Gastroesophageal sphincter (tissue), 4 donors: Measurements from ENCODE around the gene LRRC4. TPM values are rescaled to one million over a fixed set of nuclear protein-coding genes. Genes with fewer than 3 reads are reported as not detected.

Source experiments
- ATAC-seq: fragments of 150-250 bp; one replicate; pipeline ENCODE4 v1.9.1; 2016; ENCODE audit warnings: mild to moderate bottlenecking, moderate library complexity
- H3K27ac ChIP-seq, 4 donors: fragments of 200-600 bp; sonication (generic) in 3 of 4; 1 replicate in 3 of 4; 2 replicates in 1 of 4; pipeline ENCODE4 v1.5.1; 2016 to 2019
- H3K27me3 ChIP-seq: fragments of 200-600 bp; sonication (generic); one replicate; pipeline ENCODE4 v1.5.1; 2019
- H3K36me3 ChIP-seq, 2 donors: fragments of 200-600 bp; sonication (generic); one replicate each; pipeline ENCODE4 v1.5.1; 2019; ENCODE audit warnings: control low read depth in 1 of 2
- H3K4me1 ChIP-seq, 3 donors: fragments of 200-600 bp; sonication (generic); 1 replicate in 2 of 3; 2 replicates in 1 of 3; pipeline ENCODE4 v1.5.1; 2016 to 2019; ENCODE audit warnings: control low read depth in 2 of 3
- H3K4me3 ChIP-seq, 2 donors: fragments of 200-600 bp; sonication (generic); one replicate each; pipeline ENCODE4 v1.5.1; 2019; ENCODE audit warnings: mild to moderate bottlenecking in 1 of 2, moderate library complexity in 1 of 2
- H3K9me3 ChIP-seq, 3 donors: fragments of 200-600 bp; sonication (generic); one replicate each; pipeline ENCODE4 v1.5.1; 2017 to 2019; ENCODE audit warnings: control low read depth in 2 of 3
- EP300 ChIP-seq: sonication (generic); formaldehyde crosslinking; IDR thresholded peaks from one replicate; pipeline ENCODE4 v1.6.1; 2017; ENCODE audit warnings: antibody characterized with exemption, mild to moderate bottlenecking
- POLR2A ChIP-seq, 2 donors: fragments of 450-650 bp; IDR thresholded peaks; one replicate each; pipeline ENCODE4 v1.6.1; 2017; ENCODE audit warnings: antibody characterized with exemption in 2 of 2, mild to moderate bottlenecking in 2 of 2, moderate library complexity in 1 of 2
- POLR2AphosphoS5 ChIP-seq: sonication (generic); formaldehyde crosslinking; IDR thresholded peaks from one replicate; pipeline ENCODE4 v1.6.1; 2017; ENCODE audit warnings: antibody characterized with exemption
- WGBS, 2 donors: methylation state at CpG; one replicate each; pipeline ENCODE4 v1.1.5; 2018; ENCODE audit warnings: low coverage in 1 of 2; 5-methylcytosine and 5-hydroxymethylcytosine counted together
- total RNA-seq, 4 donors: library from RNA; depleted of rRNA; stranded (reverse); fragments of >200 nt; gene quantifications; one replicate each; pipeline ENCODE4 v1.1.0, GENCODE V29; 2016
- TF ChIP-seq, protein P1 (sequence below), 4 experiments: fragments of 200-600 bp in 2 of 4; fragments of 450-650 bp in 2 of 4; sonication (generic) in 1 of 4; IDR thresholded peaks; one replicate each; pipeline ENCODE4 v1.5.1; 2017 to 2019; ENCODE audit warnings: antibody characterized with exemption in 4 of 4, mild to moderate bottlenecking in 2 of 4, moderate library complexity in 2 of 4

The LRRC4 gene
- total RNA-seq, 4 donors from 2014 or later, result 0.39 to 1.9 (median 0.82) TPM; not detected in 1

GRCh38 chr7:128019288-128019687 is 11.9 kb downstream of the LRRC4 start:
- WGBS, 2 donors, result 92 to 97% methylated on average over 3 of the region's 3 CpGs
- ATAC-seq, result no peak
- no peak for TF ChIP-seq POLR2AphosphoS5
- TF ChIP-seq, protein P1, sequence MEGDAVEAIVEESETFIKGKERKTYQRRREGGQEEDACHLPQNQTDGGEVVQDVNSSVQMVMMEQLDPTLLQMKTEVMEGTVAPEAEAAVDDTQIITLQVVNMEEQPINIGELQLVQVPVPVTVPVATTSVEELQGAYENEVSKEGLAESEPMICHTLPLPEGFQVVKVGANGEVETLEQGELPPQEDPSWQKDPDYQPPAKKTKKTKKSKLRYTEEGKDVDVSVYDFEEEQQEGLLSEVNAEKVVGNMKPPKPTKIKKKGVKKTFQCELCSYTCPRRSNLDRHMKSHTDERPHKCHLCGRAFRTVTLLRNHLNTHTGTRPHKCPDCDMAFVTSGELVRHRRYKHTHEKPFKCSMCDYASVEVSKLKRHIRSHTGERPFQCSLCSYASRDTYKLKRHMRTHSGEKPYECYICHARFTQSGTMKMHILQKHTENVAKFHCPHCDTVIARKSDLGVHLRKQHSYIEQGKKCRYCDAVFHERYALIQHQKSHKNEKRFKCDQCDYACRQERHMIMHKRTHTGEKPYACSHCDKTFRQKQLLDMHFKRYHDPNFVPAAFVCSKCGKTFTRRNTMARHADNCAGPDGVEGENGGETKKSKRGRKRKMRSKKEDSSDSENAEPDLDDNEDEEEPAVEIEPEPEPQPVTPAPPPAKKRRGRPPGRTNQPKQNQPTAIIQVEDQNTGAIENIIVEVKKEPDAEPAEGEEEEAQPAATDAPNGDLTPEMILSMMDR (IDR thresholded peaks at IDR 0.05), result no peak
- no peak for TF ChIP-seq POLR2A (IDR thresholded peaks at IDR 0.05)
- TF ChIP-seq EP300, result no peak
- Histone ChIP-seq H3K36me3 (peaks cover 0 to 18% of the 10 kb centered on the region in 2 donors), H3K27ac (no peak overlapping the region), H3K27me3 (no peaks in the 10 kb centered on the region), H3K9me3 (no peaks in the 10 kb centered on the region), H3K4me1 (peaks cover 0 to 6% (median 0%) of the 10 kb centered on the region in 3 donors), H3K4me3 (no peak overlapping the region)

DNA sequence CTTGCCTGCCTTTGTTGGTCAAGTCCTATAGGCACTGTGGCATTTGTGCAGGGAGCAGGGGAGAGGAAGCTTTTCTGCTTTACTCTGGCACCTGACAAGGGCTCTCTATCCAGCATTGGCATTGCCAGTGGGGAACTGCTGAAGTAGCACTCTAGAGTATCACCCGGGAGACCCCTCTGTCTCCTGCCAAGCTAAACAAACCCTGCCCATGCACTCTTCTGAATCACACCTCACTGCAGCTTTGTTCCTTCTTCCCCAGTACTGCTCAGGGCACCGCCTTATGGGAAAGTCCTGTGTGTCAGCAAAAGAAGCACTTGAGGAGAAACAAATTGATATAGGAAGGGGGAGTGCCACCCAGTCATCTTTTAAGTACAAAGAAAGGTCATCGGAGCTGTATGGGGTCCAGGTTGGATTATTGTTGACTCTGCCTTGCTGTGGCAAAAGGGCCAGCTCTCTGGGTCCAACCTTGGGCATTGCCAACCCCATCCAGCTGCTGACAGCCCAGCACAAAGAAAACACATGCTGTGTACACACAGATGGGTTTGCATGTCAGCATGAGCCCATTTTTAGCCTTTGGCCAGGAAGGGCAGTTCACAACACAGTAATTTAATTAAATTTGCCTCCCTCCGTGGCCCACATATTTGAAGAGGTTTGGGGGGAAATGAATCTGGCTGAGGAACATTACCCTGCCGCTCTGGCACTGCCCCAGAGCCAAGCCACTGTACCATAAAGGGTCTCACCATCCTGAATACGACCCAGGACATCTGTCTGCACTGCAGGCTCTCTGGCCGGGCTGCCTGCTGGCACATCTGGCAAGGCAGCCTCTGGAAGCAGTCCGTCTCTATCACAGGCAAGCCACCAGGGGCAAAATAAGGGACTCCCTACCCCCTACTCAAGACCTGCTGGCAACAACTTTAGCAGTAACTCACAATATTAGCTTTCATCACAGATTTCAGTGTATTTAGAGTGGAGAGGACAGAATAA is 13.1 kb downstream of the LRRC4 start:
- peaks cover 0 to 4% (median 0%) of the 10 kb centered on the region in 3 donors for H3K4me1 ChIP-seq
- 82% methylated on average over 4 of the region's 8 CpGs; no CpG with 5 or more reads in 1 of the 2 donors for WGBS, 2 donors
- TF ChIP-seq, protein P1 (IDR thresholded peaks at IDR 0.05), result no peak
- no peaks in the 10 kb centered on the region for H3K9me3 ChIP-seq
- H3K27ac ChIP-seq, result no peak overlapping the region
- no peaks in the 10 kb centered on the region for H3K27me3 ChIP-seq
- ATAC-seq, result no peak
- peaks cover 0 to 18% of the 10 kb centered on the region in 2 donors for H3K36me3 ChIP-seq
- H3K4me3 ChIP-seq, result no peak overlapping the region

DNA sequence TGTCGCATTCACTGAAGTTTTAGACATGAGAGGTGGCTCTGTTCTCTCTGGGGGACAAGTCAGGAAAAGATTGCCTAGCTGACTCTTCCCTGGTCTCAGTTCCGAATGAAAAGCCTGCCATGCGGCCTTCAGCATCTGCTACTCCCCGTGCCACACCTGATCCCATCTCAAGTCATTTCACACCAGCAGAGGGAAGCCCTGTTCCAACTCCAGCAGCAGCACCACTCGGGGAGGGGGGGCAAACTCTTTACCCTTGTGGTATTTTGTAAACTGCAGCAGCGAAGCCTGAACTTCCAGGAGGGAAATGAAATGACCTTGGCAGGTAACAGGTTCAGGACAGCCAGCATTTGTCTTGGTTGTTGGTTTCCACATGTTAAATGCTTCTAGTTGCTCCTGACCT is 13.8 kb downstream of the LRRC4 start:
- TF ChIP-seq, protein P1 (IDR thresholded peaks at IDR 0.05), result no peak
- TF ChIP-seq EP300 (no peak), POLR2AphosphoS5 (no peak), POLR2A (IDR thresholded peaks at IDR 0.05) (no peak)
- WGBS, 2 donors, result 64 to 78% methylated on average over 2 to 6 of the region's 6 CpGs
- H3K4me1 ChIP-seq, result no peaks in the 10 kb centered on the region
- no peak overlapping the region for H3K4me3 ChIP-seq
- peaks cover 0 to 18% of the 10 kb centered on the region in 2 donors for H3K36me3 ChIP-seq
- no peaks in the 10 kb centered on the region for H3K9me3 ChIP-seq
- no peak for ATAC-seq
- H3K27ac ChIP-seq, result no peak overlapping the region
- no peaks in the 10 kb centered on the region for H3K27me3 ChIP-seq

GRCh38 chr7:128014811-128015210 is 16.4 kb downstream of the LRRC4 start:
- H3K9me3 ChIP-seq, result no peaks in the 10 kb centered on the region
- peaks cover 0 to 2% of the 10 kb centered on the region in 2 donors for H3K36me3 ChIP-seq
- no peak for ATAC-seq
- WGBS, 2 donors, result 80 to 100% methylated on average over 1 of the region's 4 CpGs
- H3K27ac ChIP-seq, result no peak overlapping the region
- TF ChIP-seq, protein P1 (IDR thresholded peaks at IDR 0.05), result no peak
- TF ChIP-seq POLR2A (IDR thresholded peaks at IDR 0.05) (no peak), POLR2AphosphoS5 (no peak), EP300 (no peak)
- H3K4me3 ChIP-seq, result no peak overlapping the region
- H3K4me1 ChIP-seq, result peaks cover 0 to 20% (median 0%) of the 10 kb centered on the region in 3 donors
- H3K27me3 ChIP-seq, result no peaks in the 10 kb centered on the region
